CD8-positive, alpha-beta memory T cell (primary cell): ENCODE measurements around the gene PRLH. TPM values are rescaled to one million over a fixed set of nuclear protein-coding genes. Genes with fewer than 3 reads are reported as not detected.

Source experiments
- CTCF ChIA-PET: fragments of 350-600 bp; sonication (Branson Sonifier 250); formaldehyde crosslinking; loops from one replicate; lab custom pipeline; 2021; ENCODE audit warnings: antibody characterized with exemption; lab: Charles Lee
- POLR2A ChIA-PET: fragments of 350-600 bp; sonication (Branson Sonifier 250); formaldehyde crosslinking; loops from one replicate; lab custom pipeline; 2021; ENCODE audit warnings: antibody characterized with exemption; lab: Charles Lee
- DNase-seq, 5 donors: peaks; one replicate each; pipeline versions ENCODE4 v3.0.0 to v3.0.0-alpha.2; 2020 to 2022; ENCODE audit warnings: mixed read lengths in 1 of 5
- H3K27ac ChIP-seq: one replicate; pipeline ENCODE4 v1.7.0; 2013; ENCODE audit warnings: low read depth, mild to moderate bottlenecking, low read length, moderate library complexity
- H3K27me3 ChIP-seq: 2 replicates; pipeline ENCODE4 v1.7.0; 2013; ENCODE audit warnings: low read length, mild to moderate bottlenecking; ENCODE audit not compliant: insufficient read depth, poor library complexity, severe bottlenecking
- H3K36me3 ChIP-seq: 2 replicates; pipeline ENCODE4 v1.7.0; 2013; ENCODE audit warnings: mild to moderate bottlenecking, low read length, moderate library complexity; ENCODE audit not compliant: insufficient read depth
- H3K4me1 ChIP-seq: 2 replicates; pipeline ENCODE4 v1.7.0; 2013; ENCODE audit warnings: mild to moderate bottlenecking, low read length, moderate library complexity; ENCODE audit not compliant: insufficient read depth
- H3K4me3 ChIP-seq: 2 replicates; pipeline ENCODE4 v1.7.0; 2013; ENCODE audit warnings: mild to moderate bottlenecking, low read length
- H3K9me3 ChIP-seq: 2 replicates; pipeline ENCODE4 v1.7.0; 2013; ENCODE audit warnings: mild to moderate bottlenecking, low read length
- H3K27ac Mint-ChIP-seq, 8 donors: one replicate each; pipeline ENCODE4 v1.8.0; 2020 to 2021; ENCODE audit warnings: mixed read lengths in 8 of 8, mild to moderate bottlenecking in 6 of 8, inconsistent platforms in 3 of 8, moderate library complexity in 3 of 8
- H3K27me3 Mint-ChIP-seq, 2 donors: one replicate each; pipeline ENCODE4 v1.8.0; 2020 to 2021; ENCODE audit warnings: mixed read lengths in 2 of 2, mild to moderate bottlenecking in 1 of 2, moderate library complexity in 1 of 2
- H3K36me3 Mint-ChIP-seq, 3 donors: one replicate each; pipeline ENCODE4 v1.8.0; 2020 to 2021; ENCODE audit warnings: mixed read lengths in 3 of 3, inconsistent platforms in 1 of 3, mild to moderate bottlenecking in 1 of 3
- H3K4me1 Mint-ChIP-seq, 3 donors: one replicate each; pipeline ENCODE4 v1.8.0; 2020 to 2021; ENCODE audit warnings: mixed read lengths in 3 of 3, inconsistent platforms in 1 of 3, mild to moderate bottlenecking in 1 of 3
- H3K4me3 Mint-ChIP-seq, 7 donors: one replicate each; pipeline ENCODE4 v1.8.0; 2020 to 2021; ENCODE audit warnings: mixed read lengths in 7 of 7, mild to moderate bottlenecking in 6 of 7, moderate library complexity in 4 of 7, inconsistent platforms in 2 of 7
- H3K9me3 Mint-ChIP-seq, 5 donors: one replicate each; pipeline ENCODE4 v1.8.0; 2020 to 2022; ENCODE audit warnings: mixed read lengths in 5 of 5, mild to moderate bottlenecking in 3 of 5, moderate library complexity in 2 of 5, inconsistent platforms in 1 of 5
- polyA plus RNA-seq: library from polyadenylated mRNA; unstranded; fragments of 300-500 nt; fragmentation: Illumina TruSeq; gene quantifications from one replicate; pipeline ENCODE4 v1.2.3, GENCODE V29; 2021
- total RNA-seq, 2 experiments: library from RNA; stranded (reverse); gene quantifications; one replicate each; pipeline ENCODE4 v1.2.3, GENCODE V29; 2021

The PRLH gene
- total and polyA plus RNA-seq, 3 experiments from 2014 or later = not detected

DNA sequence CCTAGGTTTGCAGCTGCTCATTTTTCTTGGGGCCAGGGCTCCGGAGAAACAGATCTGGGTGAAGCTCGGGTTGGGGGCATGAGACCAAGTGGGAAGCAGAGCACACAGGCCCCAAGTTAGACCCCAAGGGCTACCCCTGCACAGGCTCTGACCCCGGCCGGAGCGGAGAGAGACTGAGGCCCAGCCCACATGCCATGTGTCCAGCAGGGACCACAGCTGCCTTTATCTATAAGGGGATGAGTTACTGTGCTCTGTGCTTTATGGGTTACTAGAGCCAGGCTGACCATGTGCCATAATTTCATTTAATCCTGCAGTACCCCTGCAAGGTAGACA, 30.3 kb upstream of the PRLH start:
- ChIA-PET CTCF (no interaction called here), POLR2A (no interaction called here)
- no peaks in the 10 kb centered on the region for H3K36me3 Mint-ChIP-seq
- peaks cover 3 to 35% of the 10 kb centered on the region in 2 donors for H3K27me3 Mint-ChIP-seq
- H3K4me3 ChIP-seq = no peak overlapping the region
- H3K9me3 ChIP-seq = no peaks in the 10 kb centered on the region
- no peaks in the 10 kb centered on the region for H3K4me1 Mint-ChIP-seq
- no peak overlapping the region for H3K27ac Mint-ChIP-seq
- peaks cover 3% of the 10 kb centered on the region for H3K27me3 ChIP-seq
- H3K4me1 ChIP-seq = no peaks in the 10 kb centered on the region
- H3K36me3 ChIP-seq = no peaks in the 10 kb centered on the region
- no peak for DNase-seq
- H3K4me3 Mint-ChIP-seq = no peak overlapping the region
- peaks cover 0 to 3% (median 0%) of the 10 kb centered on the region in 5 donors for H3K9me3 Mint-ChIP-seq
- H3K27ac ChIP-seq = no peak overlapping the region

- peaks cover 3 to 38% of the 10 kb centered on the region in 2 donors for H3K27me3 Mint-ChIP-seq
- peaks cover 0 to 3% (median 0%) of the 10 kb centered on the region in 5 donors for H3K9me3 Mint-ChIP-seq
- ChIA-PET POLR2A (no interaction called here), CTCF (no interaction called here)
- H3K4me3 Mint-ChIP-seq = no peak overlapping the region
- no peak overlapping the region for H3K27ac ChIP-seq
- H3K27ac Mint-ChIP-seq = no peak overlapping the region
- no peaks in the 10 kb centered on the region for H3K4me1 Mint-ChIP-seq
- peaks cover 3% of the 10 kb centered on the region for H3K27me3 ChIP-seq
- no peak for DNase-seq
- H3K4me1 ChIP-seq = no peaks in the 10 kb centered on the region
- H3K36me3 ChIP-seq = no peaks in the 10 kb centered on the region
- H3K4me3 ChIP-seq = no peak overlapping the region
- H3K9me3 ChIP-seq = no peaks in the 10 kb centered on the region
- peaks cover 0 to 2% (median 0%) of the 10 kb centered on the region in 3 donors for H3K36me3 Mint-ChIP-seq
These were observed 29.8 kb upstream of the PRLH start for GRCh38 chr2:237536617-237537016.

DNA sequence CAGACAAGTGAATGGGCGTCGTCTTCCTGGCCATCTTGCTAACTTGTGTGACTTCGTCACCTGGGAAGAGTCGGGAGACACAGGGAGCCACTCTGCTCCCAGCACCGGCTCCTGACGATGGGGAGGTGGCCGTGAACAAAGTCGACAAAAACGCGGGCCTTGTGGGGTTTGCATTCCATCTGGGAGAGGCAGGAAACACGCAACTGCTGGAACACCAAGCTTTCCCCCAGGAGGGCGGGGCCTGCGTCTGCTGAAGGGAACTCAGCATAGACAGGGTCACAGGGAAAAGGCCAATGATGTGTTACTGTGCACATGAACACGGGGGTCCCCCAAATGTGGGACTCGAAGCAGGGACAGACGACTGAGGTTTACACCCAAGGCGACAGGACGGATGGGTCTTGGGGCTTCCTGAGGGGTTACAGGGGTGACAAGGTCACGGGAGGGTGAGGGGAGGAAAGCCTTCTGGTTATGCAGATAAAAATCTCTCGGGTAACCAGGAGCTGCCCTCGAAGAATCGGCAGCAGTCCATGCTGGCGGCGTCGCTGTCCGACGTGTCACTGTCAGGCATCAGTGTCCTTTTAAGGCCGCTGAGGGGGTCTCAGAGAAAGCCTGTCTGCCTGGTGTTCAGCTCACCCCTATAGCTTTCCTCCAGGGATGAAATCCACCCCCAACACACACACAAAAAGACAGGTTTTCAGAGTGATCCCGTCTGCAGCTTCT, 28.2 kb upstream of the PRLH start:
- Mint-ChIP-seq H3K4me3 (no peak overlapping the region), H3K27ac (peak overlapping the region in 1 of 8 donors; percentile 67), H3K9me3 (peaks cover 0 to 3% (median 0%) of the 10 kb centered on the region in 5 donors), H3K36me3 (peaks cover 0 to 3% (median 0%) of the 10 kb centered on the region in 3 donors), H3K27me3 (peaks cover 3 to 39% of the 10 kb centered on the region in 2 donors), H3K4me1 (no peaks in the 10 kb centered on the region)
- H3K27ac ChIP-seq = no peak overlapping the region
- peaks cover 3% of the 10 kb centered on the region for H3K27me3 ChIP-seq
- no peak overlapping the region for H3K4me3 ChIP-seq
- no peaks in the 10 kb centered on the region for H3K36me3 ChIP-seq
- no peak for DNase-seq
- no peaks in the 10 kb centered on the region for H3K9me3 ChIP-seq
- ChIA-PET POLR2A (no interaction called here), CTCF (no interaction called here)
- H3K4me1 ChIP-seq = no peaks in the 10 kb centered on the region

DNA sequence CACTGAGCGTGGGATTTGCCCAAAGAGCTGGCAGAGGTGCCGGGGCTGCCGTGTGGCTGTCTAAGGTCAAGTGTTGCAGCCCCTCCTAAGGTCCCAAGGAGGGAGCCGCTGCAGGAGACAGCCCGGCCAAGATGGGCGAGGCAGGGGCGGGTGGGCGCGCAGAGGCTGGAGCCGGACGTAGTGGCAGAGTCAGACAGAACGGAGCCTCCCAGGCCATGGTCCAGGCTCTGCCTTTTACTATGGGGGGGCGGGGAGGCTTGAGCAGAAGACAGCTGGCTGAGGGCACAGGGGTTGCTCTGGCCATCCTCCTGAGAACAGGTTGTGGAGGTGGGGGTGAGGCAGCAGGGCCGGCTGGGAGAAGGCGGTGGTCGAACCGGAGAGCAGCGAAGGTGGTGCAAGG, 27.5 kb upstream of the PRLH start:
- POLR2A ChIA-PET = no interaction called here

DNA sequence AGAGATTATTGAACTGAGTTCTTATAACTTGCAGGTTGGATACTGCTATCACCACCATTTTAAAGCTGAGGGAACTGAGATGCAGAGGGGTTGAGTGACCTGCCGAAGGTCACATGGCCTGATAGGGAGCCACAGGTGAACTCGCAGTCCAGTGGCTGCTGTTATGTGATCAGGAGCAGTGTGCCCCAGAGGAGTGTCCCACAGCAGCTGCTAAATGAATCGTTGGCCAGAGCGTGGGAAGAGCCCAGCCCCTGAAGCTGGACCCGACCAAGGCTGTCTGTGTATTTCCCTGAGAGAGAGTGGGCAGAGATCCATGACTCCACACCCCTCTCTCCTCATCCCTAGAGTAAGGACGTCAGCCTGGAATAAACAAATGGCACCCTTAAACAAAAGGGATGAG, 26.7 kb upstream of the PRLH start:
- Histone ChIP-seq H3K9me3 (no peaks in the 10 kb centered on the region), H3K4me1 (no peaks in the 10 kb centered on the region), H3K27ac (no peak overlapping the region), H3K4me3 (no peak overlapping the region), H3K36me3 (no peaks in the 10 kb centered on the region), H3K27me3 (peaks cover 3% of the 10 kb centered on the region)
- H3K4me3 Mint-ChIP-seq = no peak overlapping the region
- H3K9me3 Mint-ChIP-seq = peaks cover 0 to 3% (median 0%) of the 10 kb centered on the region in 5 donors
- H3K27me3 Mint-ChIP-seq = peaks cover 3 to 39% of the 10 kb centered on the region in 2 donors
- POLR2A ChIA-PET = no interaction called here
- peaks cover 0 to 3% (median 0%) of the 10 kb centered on the region in 3 donors for H3K36me3 Mint-ChIP-seq
- CTCF ChIA-PET = no interaction called here
- no peak overlapping the region for H3K27ac Mint-ChIP-seq
- DNase-seq = no peak
- H3K4me1 Mint-ChIP-seq = no peaks in the 10 kb centered on the region

More for the DNA sequence above, 27.5 kb upstream of the PRLH start:
- H3K36me3 Mint-ChIP-seq = peaks cover 0 to 3% (median 0%) of the 10 kb centered on the region in 3 donors
- no peaks in the 10 kb centered on the region for H3K4me1 Mint-ChIP-seq
- Histone ChIP-seq H3K27ac (no peak overlapping the region), H3K9me3 (no peaks in the 10 kb centered on the region), H3K4me1 (no peaks in the 10 kb centered on the region), H3K27me3 (peaks cover 3% of the 10 kb centered on the region), H3K36me3 (no peaks in the 10 kb centered on the region), H3K4me3 (no peak overlapping the region)
- no peak overlapping the region for H3K4me3 Mint-ChIP-seq
- no peak overlapping the region for H3K27ac Mint-ChIP-seq
- peaks cover 3 to 39% of the 10 kb centered on the region in 2 donors for H3K27me3 Mint-ChIP-seq
- CTCF ChIA-PET = no interaction called here
- DNase-seq = no peak
- peaks cover 0 to 3% (median 0%) of the 10 kb centered on the region in 5 donors for H3K9me3 Mint-ChIP-seq

- Histone ChIP-seq H3K36me3 (no peaks in the 10 kb centered on the region), H3K9me3 (no peaks in the 10 kb centered on the region), H3K27ac (no peak overlapping the region), H3K4me3 (no peak overlapping the region), H3K4me1 (no peaks in the 10 kb centered on the region), H3K27me3 (peaks cover 3% of the 10 kb centered on the region)
- H3K27me3 Mint-ChIP-seq = peaks cover 3 to 39% of the 10 kb centered on the region in 2 donors
- H3K9me3 Mint-ChIP-seq = peaks cover 0 to 3% (median 0%) of the 10 kb centered on the region in 5 donors
- H3K4me1 Mint-ChIP-seq = no peaks in the 10 kb centered on the region
- no peak for DNase-seq
- no peak overlapping the region for H3K27ac Mint-ChIP-seq
- H3K36me3 Mint-ChIP-seq = peaks cover 0 to 3% (median 0%) of the 10 kb centered on the region in 3 donors
- CTCF ChIA-PET = no interaction called here
- no peak overlapping the region for H3K4me3 Mint-ChIP-seq
- POLR2A ChIA-PET = no interaction called here
These were observed 26.1 kb upstream of the PRLH start for GRCh38 chr2:237540223-237540775.

- Mint-ChIP-seq H3K4me1 (no peaks in the 10 kb centered on the region), H3K36me3 (peaks cover 0 to 3% (median 0%) of the 10 kb centered on the region in 3 donors), H3K27me3 (peaks cover 3 to 37% of the 10 kb centered on the region in 2 donors), H3K9me3 (peaks cover 0 to 3% (median 0%) of the 10 kb centered on the region in 5 donors), H3K4me3 (no peak overlapping the region), H3K27ac (no peak overlapping the region)
- Histone ChIP-seq H3K4me3 (no peak overlapping the region), H3K27me3 (peaks cover 3% of the 10 kb centered on the region), H3K36me3 (no peaks in the 10 kb centered on the region), H3K27ac (no peak overlapping the region), H3K9me3 (no peaks in the 10 kb centered on the region), H3K4me1 (no peaks in the 10 kb centered on the region)
- no peak for DNase-seq
- ChIA-PET CTCF (no interaction called here), POLR2A (no interaction called here)
These were observed 25.6 kb upstream of the PRLH start for GRCh38 chr2:237540823-237541222.

DNA sequence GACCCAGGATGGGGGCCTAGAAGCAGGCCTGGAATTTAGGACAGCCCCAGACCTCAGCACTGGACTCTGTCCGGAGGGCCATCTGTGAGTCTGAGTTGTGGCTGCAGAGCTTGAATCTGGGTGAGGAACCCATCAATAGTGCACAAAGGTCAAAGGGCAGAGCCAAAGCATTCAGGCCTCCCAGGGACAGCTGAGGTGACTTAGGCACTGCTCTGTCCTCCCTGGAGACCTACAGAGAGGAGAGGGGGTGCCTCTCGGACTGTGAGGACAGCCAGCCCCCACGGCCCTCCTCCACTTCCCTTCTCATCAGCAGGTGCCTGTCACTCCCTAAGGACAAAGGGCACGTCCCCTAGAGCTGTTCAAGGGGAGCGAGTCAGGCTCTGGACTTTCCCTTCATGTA, 25.1 kb upstream of the PRLH start:
- Histone ChIP-seq H3K4me1 (no peaks in the 10 kb centered on the region), H3K4me3 (no peak overlapping the region), H3K27me3 (peaks cover 3% of the 10 kb centered on the region), H3K36me3 (no peaks in the 10 kb centered on the region), H3K27ac (no peak overlapping the region), H3K9me3 (no peaks in the 10 kb centered on the region)
- Mint-ChIP-seq H3K27ac (no peak overlapping the region), H3K27me3 (peaks cover 2 to 33% of the 10 kb centered on the region in 2 donors), H3K36me3 (peaks cover 0 to 3% (median 0%) of the 10 kb centered on the region in 3 donors), H3K4me3 (no peak overlapping the region), H3K4me1 (no peaks in the 10 kb centered on the region), H3K9me3 (peaks cover 0 to 3% (median 0%) of the 10 kb centered on the region in 5 donors)
- CTCF ChIA-PET = interaction anchor here (1.5 kb wide), 1 partner anchor 15 kb away, joined by 3 read pairs; no protein-coding TSS in a partner anchor
- no peak for DNase-seq
- POLR2A ChIA-PET = no interaction called here
